Epithelial cell of esophagus (primary cell): ENCODE measurements around the gene GALNTL6.
"Not testable (repeated sequence)": the region's sequence is repeated elsewhere in the genome, so short reads cannot be mapped to it uniquely, and the experiment has no call there.

Experiments
- DNase-seq: peaks from one replicate; pipeline ENCODE4 v3.0.0; 2010; ENCODE audit warnings: low read depth
- H3K4me3 ChIP-seq: 2 replicates; pipeline ENCODE4 v1.5.1; 2011; ENCODE audit warnings: mild to moderate bottlenecking, low read length, control low read depth
- TF ChIP-seq, protein P1 (sequence below): IDR thresholded peaks from 2 replicates; pipeline ENCODE4 v1.5.1; 2011; ENCODE audit warnings: low read depth, mild to moderate bottlenecking, low read length, control low read depth, inconsistent platforms; ENCODE audit not compliant: insufficient read depth; ENCODE audit errors: missing control alignments

Gene GALNTL6

DNA sequence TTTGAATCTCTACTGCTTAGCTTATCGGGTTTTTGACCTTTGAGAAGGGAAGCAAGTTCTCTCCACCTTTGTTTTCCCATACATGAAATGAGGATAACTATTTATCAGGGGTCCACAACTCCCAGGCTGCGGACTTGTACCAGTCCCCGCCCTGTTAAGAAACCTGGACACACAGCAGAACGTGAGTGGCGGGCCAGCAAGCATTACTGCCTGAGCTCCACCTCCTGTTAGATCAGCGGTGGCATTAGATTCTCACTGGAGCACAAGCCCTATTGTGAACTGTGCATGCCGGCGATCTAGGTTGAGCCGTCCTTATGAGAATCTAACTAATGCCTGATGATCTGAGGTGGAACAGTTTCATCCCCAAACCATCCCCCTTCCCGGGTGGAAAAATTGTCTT lies 579.5 kb downstream of the GALNTL6 start:
- no peak overlapping the region for H3K4me3 ChIP-seq
- DNase-seq: no peak
- TF ChIP-seq, protein P1, sequence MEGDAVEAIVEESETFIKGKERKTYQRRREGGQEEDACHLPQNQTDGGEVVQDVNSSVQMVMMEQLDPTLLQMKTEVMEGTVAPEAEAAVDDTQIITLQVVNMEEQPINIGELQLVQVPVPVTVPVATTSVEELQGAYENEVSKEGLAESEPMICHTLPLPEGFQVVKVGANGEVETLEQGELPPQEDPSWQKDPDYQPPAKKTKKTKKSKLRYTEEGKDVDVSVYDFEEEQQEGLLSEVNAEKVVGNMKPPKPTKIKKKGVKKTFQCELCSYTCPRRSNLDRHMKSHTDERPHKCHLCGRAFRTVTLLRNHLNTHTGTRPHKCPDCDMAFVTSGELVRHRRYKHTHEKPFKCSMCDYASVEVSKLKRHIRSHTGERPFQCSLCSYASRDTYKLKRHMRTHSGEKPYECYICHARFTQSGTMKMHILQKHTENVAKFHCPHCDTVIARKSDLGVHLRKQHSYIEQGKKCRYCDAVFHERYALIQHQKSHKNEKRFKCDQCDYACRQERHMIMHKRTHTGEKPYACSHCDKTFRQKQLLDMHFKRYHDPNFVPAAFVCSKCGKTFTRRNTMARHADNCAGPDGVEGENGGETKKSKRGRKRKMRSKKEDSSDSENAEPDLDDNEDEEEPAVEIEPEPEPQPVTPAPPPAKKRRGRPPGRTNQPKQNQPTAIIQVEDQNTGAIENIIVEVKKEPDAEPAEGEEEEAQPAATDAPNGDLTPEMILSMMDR: no peak

DNA sequence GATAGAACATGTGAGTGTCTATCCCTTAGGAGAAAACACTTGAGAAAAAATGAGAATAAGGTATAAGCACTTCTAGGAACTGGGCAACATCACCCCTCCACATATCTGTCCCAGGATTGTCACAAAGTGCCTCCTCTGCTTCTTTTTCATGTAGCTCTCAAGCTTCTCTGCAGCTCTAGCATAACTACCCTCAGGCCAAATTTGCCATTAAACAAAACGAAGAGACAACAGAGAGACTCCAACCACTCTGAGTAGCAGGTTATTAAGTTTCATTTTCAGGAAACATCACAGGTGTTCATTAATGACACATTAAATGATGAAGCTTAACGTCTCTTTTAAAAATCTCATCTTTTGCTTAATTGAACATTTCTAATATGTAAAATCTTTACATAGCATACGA lies 580.0 kb downstream of the GALNTL6 start:
- TF ChIP-seq, protein P1: no peak
- DNase-seq: no peak
- no peak overlapping the region for H3K4me3 ChIP-seq

DNA sequence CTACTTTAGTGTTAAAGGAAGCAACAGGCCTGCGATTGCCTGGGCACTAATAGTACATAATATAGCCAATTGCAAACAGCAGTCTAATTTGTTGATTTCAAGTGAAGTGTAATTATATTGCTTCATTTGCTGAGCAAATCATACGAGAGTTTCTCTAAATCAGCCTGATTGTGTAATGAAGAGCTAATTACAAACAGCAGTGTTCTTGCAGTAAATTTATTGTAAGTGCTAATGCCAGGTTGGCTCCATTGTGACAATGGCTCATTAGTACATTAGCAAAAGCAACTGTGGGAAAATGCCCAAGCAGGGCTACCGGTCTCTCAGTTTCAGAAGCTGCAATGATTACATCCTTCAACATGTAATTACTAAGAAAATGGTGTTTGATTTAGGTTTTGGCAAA lies 591.5 kb downstream of the GALNTL6 start:
- TF ChIP-seq, protein P1: no peak
- H3K4me3 ChIP-seq: no peak overlapping the region
- DNase-seq: no peak

DNA sequence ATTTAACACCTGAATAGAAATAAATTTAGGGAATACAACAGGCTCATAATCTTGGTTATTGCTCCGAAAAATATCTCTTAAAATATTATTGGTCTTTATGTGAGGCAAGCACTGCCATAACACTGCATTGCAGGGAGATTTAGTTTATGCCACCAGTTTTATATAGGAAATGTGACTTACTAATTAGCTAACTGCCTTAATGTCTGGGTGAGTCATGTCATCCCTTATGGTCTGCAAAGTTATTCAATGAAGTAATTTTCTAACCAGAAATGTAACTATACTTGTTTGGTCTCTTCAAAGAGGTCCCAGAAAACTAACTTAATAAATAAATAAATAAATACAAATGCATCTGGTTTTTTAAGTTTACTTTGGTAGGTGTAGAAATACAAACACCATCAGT lies 597.2 kb downstream of the GALNTL6 start:
- TF ChIP-seq, protein P1: no peak
- peak; percentile 53 for DNase-seq
- H3K4me3 ChIP-seq: no peak overlapping the region

DNA sequence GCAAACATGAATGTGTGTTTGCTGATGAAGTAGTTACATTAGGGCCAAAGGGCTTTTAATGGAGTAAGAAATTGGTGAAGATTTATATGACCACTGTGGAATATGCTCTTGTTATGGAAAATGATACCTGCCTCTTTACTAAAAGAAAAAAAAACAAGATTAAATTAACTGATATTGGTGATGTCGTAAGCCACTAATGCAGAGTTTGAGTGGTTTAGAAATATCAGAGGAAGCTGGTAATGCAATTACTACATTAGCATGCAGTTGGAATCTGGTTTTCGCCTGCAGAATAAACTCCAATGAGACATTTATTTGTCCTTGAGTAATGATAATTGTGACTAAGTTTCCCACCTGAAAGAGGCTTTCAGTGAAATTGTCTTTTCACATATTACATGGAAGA lies 597.9 kb downstream of the GALNTL6 start:
- DNase-seq: no peak
- TF ChIP-seq, protein P1: no peak
- no peak overlapping the region for H3K4me3 ChIP-seq

DNA sequence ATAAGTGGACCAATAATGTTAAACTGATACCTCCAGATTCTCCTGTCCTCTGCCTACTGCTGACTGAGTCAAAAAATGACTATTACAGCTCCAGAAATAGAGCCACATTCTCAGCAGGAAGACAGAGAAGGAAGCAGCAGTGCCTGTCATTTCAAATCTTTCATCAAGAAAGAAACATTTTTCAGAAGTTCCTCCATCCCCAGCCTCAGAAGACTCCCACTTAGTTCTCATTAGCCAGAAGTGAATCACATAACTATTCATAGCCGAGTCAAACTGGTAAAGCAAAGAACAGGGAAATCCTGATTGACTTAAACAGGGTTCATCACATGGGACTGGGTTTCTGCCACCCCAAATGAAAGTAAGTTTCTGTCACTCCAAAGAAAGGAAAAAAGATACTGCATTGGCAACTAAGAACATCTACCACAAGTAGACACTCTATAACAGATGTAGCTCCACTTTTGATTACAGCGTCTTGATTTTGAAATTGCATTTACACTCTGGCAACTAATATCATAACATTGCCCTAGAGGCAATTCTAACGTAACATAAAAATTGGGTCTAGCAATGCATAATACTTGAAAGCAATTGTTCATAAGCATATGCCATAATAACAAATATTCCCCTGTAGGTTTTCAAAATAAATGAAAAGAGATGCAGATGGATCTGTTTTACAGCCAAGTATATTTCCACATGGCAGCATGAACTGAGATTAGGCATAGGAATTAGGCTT lies 599.8 kb downstream of the GALNTL6 start:
- no peak overlapping the region for H3K4me3 ChIP-seq
- peak; percentile 63 for DNase-seq
- TF ChIP-seq, protein P1: no peak

DNA sequence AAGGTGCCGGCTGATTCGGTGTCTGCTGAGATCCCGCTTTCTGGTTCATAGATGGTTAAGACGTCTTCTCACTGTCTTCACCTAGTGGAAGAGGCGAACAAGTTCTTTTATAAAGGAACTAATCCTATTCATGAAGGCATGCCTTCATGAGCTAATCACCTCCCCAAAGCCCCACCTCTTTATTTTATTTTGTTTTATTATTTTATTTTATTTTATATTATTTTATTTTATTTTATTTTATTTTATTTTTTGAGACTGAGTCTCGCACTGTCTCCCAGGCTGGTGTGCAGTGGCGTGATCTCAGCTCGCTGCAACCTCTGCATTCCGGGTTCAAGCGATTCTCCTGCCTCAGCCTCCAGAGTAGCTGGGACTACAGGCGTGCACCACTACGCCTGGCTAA lies 615.8 kb downstream of the GALNTL6 start:
- H3K4me3 ChIP-seq, DNase-seq: not testable (repeated sequence)
